GM12865 (cell line): ENCODE data around the gene ZNF135.

Experiments used
- DNase-seq: peaks from one replicate; pipeline ENCODE4 v3.0.0; 2010; ENCODE audit warnings: low read depth
- H3K4me3 ChIP-seq: 2 replicates; pipeline ENCODE4 v1.5.1; 2011; ENCODE audit warnings: mild to moderate bottlenecking, low read depth, low read length, control low read depth
- TF ChIP-seq, protein P1 (sequence below): IDR thresholded peaks from 2 replicates; pipeline ENCODE4 v1.5.1; 2011; ENCODE audit warnings: low read length, control low read depth, low read depth, inconsistent platforms; ENCODE audit not compliant: insufficient read depth; ENCODE audit errors: missing control alignments

Gene ZNF135

GRCh38 chr19:58037927-58038687, 21.0 kb upstream of the ZNF135 start:
- no peak for DNase-seq
- TF ChIP-seq, protein P1, sequence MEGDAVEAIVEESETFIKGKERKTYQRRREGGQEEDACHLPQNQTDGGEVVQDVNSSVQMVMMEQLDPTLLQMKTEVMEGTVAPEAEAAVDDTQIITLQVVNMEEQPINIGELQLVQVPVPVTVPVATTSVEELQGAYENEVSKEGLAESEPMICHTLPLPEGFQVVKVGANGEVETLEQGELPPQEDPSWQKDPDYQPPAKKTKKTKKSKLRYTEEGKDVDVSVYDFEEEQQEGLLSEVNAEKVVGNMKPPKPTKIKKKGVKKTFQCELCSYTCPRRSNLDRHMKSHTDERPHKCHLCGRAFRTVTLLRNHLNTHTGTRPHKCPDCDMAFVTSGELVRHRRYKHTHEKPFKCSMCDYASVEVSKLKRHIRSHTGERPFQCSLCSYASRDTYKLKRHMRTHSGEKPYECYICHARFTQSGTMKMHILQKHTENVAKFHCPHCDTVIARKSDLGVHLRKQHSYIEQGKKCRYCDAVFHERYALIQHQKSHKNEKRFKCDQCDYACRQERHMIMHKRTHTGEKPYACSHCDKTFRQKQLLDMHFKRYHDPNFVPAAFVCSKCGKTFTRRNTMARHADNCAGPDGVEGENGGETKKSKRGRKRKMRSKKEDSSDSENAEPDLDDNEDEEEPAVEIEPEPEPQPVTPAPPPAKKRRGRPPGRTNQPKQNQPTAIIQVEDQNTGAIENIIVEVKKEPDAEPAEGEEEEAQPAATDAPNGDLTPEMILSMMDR = no peak

GRCh38 chr19:58038688-58039204, 20.3 kb upstream of the ZNF135 start:
- TF ChIP-seq, protein P1 = no peak

More at GRCh38 chr19:58037927-58038687, 21.0 kb upstream of the ZNF135 start:
- no peak overlapping the region for H3K4me3 ChIP-seq

DNA sequence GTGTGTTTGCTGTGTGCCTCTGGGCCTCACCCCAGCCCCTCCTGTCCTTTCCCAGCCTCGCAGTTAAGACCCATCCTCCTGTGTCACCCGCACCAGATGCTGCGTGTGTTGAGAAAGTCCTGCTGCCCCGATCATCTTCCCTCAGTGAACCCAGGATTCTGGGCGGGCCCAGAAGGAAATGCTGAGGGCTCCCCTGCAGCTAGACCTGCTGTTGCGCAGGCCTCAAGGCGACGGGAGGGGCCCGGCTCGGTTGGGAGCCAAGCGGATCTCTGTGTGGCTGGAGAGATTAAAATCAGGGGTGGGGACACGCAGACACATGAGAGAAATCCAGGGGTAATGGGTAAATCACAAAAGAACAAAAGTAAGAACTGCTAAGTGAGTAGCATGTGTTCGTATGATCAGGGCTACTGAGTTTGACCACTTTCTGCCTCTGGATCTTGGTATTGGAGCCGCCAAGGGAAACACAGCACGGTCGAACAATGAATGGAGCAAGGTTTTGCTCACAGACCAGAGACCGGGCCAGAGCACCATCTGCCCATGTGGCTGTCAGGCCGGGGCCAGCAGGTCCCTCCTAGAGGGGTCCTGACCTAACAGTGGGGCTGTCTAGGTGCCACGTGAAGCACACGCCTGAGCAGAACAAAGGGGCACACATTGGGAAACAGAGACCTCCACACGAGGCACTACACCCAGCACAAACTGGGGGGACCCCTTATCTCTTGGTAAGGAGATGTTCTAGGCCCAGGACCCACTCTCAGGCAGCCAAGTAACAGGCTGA, 18.1 kb upstream of the ZNF135 start:
- H3K4me3 ChIP-seq = no peak overlapping the region
- TF ChIP-seq, protein P1 = no peak
- DNase-seq = no peak

More at GRCh38 chr19:58038688-58039204, 20.3 kb upstream of the ZNF135 start:
- no peak overlapping the region for H3K4me3 ChIP-seq
- no peak for DNase-seq

GRCh38 chr19:58042495-58043340, 16.4 kb upstream of the ZNF135 start:
- no peak for DNase-seq
- no peak overlapping the region for H3K4me3 ChIP-seq
- TF ChIP-seq, protein P1 = no peak

DNA sequence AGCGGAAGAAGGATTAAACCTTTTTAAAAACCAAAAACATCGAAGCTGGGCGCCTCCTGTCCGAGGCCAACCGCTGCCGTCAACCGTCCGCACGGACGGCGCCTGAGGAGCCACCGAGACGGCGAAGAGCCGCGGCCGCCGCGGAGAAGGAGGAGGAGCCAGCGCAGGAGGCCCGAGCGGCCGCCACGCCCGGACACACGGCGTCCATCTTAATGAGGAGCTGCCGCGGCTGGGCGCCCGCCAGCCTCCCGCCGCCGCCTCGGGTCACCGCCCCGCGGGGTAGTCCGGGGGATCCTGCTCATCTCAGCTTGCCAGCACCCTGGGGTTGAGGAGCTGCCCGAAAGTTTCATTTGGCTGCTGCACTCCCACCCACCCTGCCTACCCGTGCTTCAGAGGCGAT, 14.7 kb upstream of the ZNF135 start:
- H3K4me3 ChIP-seq = no peak overlapping the region
- DNase-seq = no peak
- TF ChIP-seq, protein P1 = no peak

DNA sequence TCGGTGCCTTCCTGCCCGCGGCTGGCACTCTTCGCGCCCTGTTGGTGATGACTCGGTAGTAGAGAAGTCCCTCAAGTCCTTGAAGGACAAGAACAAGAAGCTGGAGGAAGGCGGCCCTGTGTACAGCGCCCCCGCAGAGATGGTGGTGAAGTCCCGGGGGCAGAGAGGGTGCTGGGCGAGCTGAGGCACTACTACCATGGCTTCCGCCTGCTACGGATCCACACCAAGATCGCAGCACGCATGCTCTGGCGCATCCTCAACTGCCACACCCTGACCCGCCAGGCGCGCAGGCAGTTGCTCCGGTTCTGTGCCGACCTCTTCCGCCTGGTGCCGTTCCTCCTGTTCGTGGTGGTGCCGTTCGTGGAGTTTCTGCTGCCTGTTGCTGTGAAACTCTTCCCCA, 14.2 kb upstream of the ZNF135 start:
- H3K4me3 ChIP-seq = no peak overlapping the region
- DNase-seq = no peak
- TF ChIP-seq, protein P1 = no peak
